GM10266 (cell line): ENCODE data around the gene DUS1L.

ENCODE experiments used
- DNase-seq: peaks from one replicate; pipeline ENCODE4 v3.0.0; 2012; ENCODE audit errors: extremely low spot score
- TF ChIP-seq, protein P1 (sequence below): IDR thresholded peaks from 2 replicates; pipeline ENCODE4 v1.5.1; 2012; ENCODE audit warnings: mild to moderate bottlenecking, low read depth; ENCODE audit not compliant: control insufficient read depth, insufficient read depth; ENCODE audit errors: missing control alignments

DUS1L gene

DNA sequence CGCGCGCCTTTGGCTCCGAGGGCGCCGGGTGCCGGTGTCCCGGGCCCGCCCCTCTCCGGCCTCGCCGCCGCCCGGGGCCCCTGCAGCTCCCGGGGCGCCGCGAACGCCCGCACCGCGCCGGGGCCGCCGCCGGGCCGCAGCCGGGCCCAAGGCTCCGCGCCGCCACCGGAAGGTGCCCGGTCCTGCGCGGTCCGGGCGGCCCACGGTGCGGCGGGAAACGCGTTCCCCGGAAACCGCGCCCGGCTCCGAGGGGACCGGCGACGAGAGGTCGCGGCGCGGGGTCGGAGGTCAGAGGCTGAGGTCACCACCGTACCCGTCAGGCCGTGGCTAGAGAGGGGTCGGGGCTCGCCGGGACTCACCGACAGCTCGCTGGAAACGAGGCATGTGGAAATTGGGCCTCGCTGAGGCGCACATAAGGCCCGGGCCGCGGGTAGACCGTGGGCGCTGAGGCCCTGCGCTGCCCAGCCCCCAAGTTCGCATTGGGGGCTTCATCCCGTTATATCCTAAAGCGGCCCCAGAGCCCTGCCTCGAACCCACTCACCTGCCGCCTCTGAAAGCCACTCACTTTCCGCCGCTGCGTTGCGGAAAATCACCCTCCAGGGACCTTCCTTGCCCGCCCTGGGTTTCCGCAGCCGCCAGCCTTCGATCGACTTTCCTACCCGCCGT, at the start of gene DUS1L:
Gene DUS1L (minus strand): TSS at position 167 of the 666 bp plus-strand sequence. CDS start 745 bp downstream, outside the sequence.
- DNase-seq: peak; percentile 96
- TF ChIP-seq, protein P1, sequence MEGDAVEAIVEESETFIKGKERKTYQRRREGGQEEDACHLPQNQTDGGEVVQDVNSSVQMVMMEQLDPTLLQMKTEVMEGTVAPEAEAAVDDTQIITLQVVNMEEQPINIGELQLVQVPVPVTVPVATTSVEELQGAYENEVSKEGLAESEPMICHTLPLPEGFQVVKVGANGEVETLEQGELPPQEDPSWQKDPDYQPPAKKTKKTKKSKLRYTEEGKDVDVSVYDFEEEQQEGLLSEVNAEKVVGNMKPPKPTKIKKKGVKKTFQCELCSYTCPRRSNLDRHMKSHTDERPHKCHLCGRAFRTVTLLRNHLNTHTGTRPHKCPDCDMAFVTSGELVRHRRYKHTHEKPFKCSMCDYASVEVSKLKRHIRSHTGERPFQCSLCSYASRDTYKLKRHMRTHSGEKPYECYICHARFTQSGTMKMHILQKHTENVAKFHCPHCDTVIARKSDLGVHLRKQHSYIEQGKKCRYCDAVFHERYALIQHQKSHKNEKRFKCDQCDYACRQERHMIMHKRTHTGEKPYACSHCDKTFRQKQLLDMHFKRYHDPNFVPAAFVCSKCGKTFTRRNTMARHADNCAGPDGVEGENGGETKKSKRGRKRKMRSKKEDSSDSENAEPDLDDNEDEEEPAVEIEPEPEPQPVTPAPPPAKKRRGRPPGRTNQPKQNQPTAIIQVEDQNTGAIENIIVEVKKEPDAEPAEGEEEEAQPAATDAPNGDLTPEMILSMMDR: no peak

DNA sequence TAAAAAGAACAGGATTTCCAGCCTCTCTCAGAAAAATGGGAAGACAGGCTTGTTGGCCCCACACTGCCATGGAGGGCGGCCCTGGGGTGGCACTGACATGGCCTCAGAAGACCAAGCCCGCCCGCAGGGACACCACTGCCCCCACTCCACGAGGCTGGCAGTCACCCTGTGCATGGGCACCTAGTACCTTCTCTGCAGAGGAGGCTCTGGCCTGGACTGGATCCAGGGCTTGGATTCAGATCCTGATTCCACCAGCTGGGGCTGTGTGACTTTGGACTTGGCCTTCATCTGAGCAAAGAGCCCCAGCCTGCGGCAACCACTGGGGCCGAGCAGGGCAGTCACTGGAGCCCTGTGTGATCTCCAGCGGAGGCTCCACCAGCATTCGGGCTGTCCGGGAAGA, 49.3 kb upstream of the DUS1L start:
- DNase-seq: no peak
- TF ChIP-seq, protein P1: no peak

DNA sequence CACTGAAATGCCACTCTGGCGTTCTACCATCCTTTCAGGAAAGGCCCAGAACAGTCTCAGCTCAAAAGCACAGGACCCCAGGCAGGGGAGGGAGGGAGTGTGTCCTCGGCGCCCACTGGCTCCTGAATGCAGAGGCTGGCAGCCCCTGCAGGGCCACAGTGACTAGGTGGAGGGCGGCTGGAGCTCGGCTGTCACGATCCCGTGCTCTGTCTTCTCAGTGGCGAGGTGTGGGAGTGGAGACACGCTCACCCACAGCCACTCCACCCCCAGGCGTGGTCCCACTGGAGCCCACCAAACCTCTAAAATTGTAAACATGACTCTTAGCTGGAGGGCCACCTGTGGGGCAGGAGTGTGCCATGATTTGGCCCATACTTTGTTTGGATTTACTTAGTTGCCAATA, 48.8 kb upstream of the DUS1L start:
- DNase-seq: no peak
- TF ChIP-seq, protein P1: no peak

- DNase-seq: no peak
- TF ChIP-seq, protein P1: no peak
Measured at GRCh38 chr17:82113941-82114340, 48.3 kb upstream of the DUS1L start.

DNA sequence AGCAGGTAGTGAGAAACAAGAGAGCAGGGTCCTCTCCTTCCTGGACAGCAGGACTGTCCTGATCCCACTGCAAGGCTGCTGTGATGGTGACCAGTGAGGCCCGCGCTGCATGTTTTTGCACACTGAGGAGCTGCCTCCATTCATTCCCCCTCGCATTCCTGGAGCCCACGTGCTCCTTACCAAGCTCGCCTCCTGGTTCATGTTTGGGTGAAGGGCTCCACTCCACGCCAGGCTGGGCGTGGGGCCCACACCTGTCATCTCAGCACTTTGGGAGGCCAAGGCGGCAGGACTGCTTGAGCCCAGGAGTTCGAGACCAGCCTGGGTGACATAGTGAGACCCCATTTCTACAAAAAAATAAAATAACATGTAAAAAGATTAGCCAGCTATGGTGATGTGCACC, 47.8 kb upstream of the DUS1L start:
- TF ChIP-seq, protein P1: no peak
- no peak for DNase-seq

DNA sequence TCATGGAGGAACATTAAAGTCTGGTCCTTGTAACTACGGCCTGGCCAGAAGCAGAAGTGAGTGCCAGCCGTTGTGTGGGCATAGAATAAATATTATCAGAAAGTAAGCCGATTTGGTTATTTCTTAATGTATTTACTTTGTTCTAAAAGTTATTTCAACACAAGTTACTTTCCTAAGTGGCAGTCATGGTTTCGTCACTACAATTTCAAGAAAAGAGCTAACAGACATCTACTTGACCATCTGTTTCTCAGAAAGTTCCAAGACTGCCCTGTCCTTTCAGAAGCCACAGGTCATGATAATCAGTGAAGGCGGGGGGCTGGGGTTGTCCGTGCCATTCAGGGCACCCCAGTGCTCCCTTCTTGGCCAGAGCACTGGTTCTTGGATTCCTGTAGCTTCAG, 47.3 kb upstream of the DUS1L start:
- TF ChIP-seq, protein P1: no peak
- no peak for DNase-seq

DNA sequence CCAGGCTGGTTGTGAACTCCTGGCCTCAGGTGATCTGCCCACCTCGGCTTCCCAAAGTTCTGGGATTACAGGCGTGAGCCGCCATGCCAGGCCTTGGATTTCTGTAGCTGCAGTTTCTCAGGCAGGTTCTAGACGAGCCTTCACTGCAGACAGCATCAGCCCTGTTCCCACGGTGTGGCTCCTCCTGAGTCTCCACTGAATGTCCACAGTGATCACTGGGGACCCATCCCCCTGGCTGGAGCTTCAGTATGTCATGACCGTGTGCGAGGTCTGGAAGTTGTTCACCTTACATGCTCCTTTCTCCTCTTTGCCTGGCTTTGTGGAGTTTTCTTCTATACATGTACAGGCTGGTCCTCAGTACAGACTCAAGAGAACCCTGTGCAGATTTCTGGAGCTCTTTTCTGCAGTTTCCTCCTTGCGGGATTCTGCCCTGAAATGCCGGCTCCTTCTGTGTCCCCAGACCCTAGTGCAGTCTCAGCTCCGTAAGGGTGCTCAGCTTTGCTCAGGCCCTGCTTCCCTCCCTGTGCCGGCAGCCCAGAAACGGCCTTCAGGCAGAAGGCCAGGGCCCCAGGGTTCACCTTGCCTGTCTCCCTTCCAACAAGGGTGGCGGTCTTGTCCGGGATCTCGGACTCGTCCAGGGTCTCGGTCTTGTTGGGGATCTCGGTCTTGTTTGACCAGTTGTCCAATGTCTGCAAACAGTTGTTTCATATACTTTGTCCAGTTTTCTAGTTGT, 46.7 kb upstream of the DUS1L start:
- TF ChIP-seq, protein P1: no peak
- DNase-seq: no peak
